HepG2 (cell line): ENCODE measurements around the gene AHSP. TPM values are rescaled to one million over a fixed set of nuclear protein-coding genes. Genes with fewer than 3 reads are reported as not detected.

ENCODE experiments used
- BHLHE40 ChIP-seq: IDR thresholded peaks from 2 replicates; pipeline ENCODE4 v1.6.1; 2011; ENCODE audit warnings: low read length, improper control_type of control experiment
- GATAD1 ChIP-seq: IDR thresholded peaks from 2 replicates; pipeline ENCODE4 v1.6.1; 2016; ENCODE audit warnings: missing genetic modification reagents, missing compliant biosample characterization
- PITX1 ChIP-seq: sonication (generic); formaldehyde crosslinking; IDR thresholded peaks from 2 replicates; pipeline ENCODE4 v1.5.1; 2020; ENCODE audit warnings: mild to moderate bottlenecking, missing genetic modification reagents
- STAT5B ChIP-seq: sonication (generic); formaldehyde crosslinking; IDR thresholded peaks from 2 replicates; pipeline ENCODE4 v1.4.0; 2020; ENCODE audit warnings: missing genetic modification reagents
- TBX3 ChIP-seq: fragments of 450-650 bp; IDR thresholded peaks from 2 replicates; pipeline ENCODE4 v1.6.1; 2017; ENCODE audit warnings: antibody characterized with exemption, mild to moderate bottlenecking, inconsistent platforms, borderline replicate concordance
- TEAD2 ChIP-seq: sonication (generic); formaldehyde crosslinking; IDR thresholded peaks from 2 replicates; pipeline ENCODE4 v1.9.0; 2021; ENCODE audit warnings: missing genetic modification reagents
- XBP1 ChIP-seq: sonication (generic); formaldehyde crosslinking; IDR thresholded peaks from 2 replicates; pipeline ENCODE4 v1.5.0; 2020; ENCODE audit warnings: missing genetic modification reagents
- ZC3H13 ChIP-seq: sonication (generic); formaldehyde crosslinking; IDR thresholded peaks from 2 replicates; pipeline ENCODE4 v1.8.1; 2023; ENCODE audit warnings: mild to moderate bottlenecking, missing genetic modification reagents, moderate library complexity
- ZNF260 ChIP-seq: sonication (generic); formaldehyde crosslinking; IDR thresholded peaks from 2 replicates; pipeline ENCODE4 v1.4.0; 2020; ENCODE audit warnings: missing genetic modification reagents, low read depth, mild to moderate bottlenecking, borderline replicate concordance
- ZNF263 ChIP-seq: sonication (generic); formaldehyde crosslinking; IDR thresholded peaks from 2 replicates; pipeline ENCODE4 v1.4.0; 2020; ENCODE audit warnings: missing genetic modification reagents
- ZNF577 ChIP-seq: sonication (generic); formaldehyde crosslinking; IDR thresholded peaks from 2 replicates; pipeline ENCODE4 v1.4.0; 2020; ENCODE audit warnings: mild to moderate bottlenecking, low read depth, missing genetic modification reagents, borderline replicate concordance
- ZNF777 ChIP-seq: sonication (generic); formaldehyde crosslinking; IDR thresholded peaks from 2 replicates; pipeline ENCODE4 v1.4.0; 2020; ENCODE audit warnings: missing genetic modification reagents
- polyA plus RNA-seq, 8 experiments: library from polyadenylated mRNA; depleted of rRNA in 3 of 8; stranded (reverse) in 7 of 8; unstranded in 1 of 8; fragments of >200 nt; fragmentation: Illumina TruSeq in 4 of 8; extraction: Trizol in 4 of 8; gene quantifications; 2 replicates each; pipeline versions ENCODE4 v1.2.1 to v1.2.3, GENCODE V29; 2011 to 2016; ENCODE audit warnings: low read depth in 4 of 8, missing spikeins in 1 of 8, mixed read lengths in 1 of 8; ENCODE audit not compliant: insufficient read depth in 1 of 8
- total RNA-seq, 5 experiments: library from RNA; depleted of rRNA; stranded (reverse); fragments of >200 nt; fragmentation: Illumina TruSeq; extraction: Trizol; gene quantifications; 2 replicates each; pipeline ENCODE4 v1.2.3, GENCODE V29; 2016; ENCODE audit warnings: low read depth in 1 of 5
- TF ChIP-seq, protein P1 (sequence below): sonication (generic); formaldehyde crosslinking; IDR thresholded peaks from 2 replicates; pipeline ENCODE4 v1.5.0; 2020; ENCODE audit warnings: missing genetic modification reagents, mild to moderate bottlenecking, borderline replicate concordance
- TF ChIP-seq, protein P2 (sequence below): IDR thresholded peaks from 2 replicates; pipeline ENCODE4 v1.6.1; 2016
- TF ChIP-seq, protein P3 (sequence below): sonication (generic); formaldehyde crosslinking; IDR thresholded peaks from 2 replicates; pipeline ENCODE4 v1.8.0; 2022; ENCODE audit warnings: mild to moderate bottlenecking, missing genetic modification reagents, borderline replicate concordance
- TF ChIP-seq, protein P4 (sequence below): IDR thresholded peaks from 2 replicates; pipeline ENCODE4 v1.6.1; 2016; ENCODE audit warnings: missing biosample characterization, missing genetic modification reagents, low read depth
- TF ChIP-seq, protein P5 (sequence below): sonication (generic); formaldehyde crosslinking; IDR thresholded peaks from 2 replicates; pipeline ENCODE4 v1.5.1; 2020; ENCODE audit warnings: mild to moderate bottlenecking, missing genetic modification reagents, moderate library complexity
- TF ChIP-seq, protein P6 (sequence below): sonication (generic); formaldehyde crosslinking; IDR thresholded peaks from 2 replicates; pipeline ENCODE4 v1.4.0; 2020; ENCODE audit warnings: low read depth, missing genetic modification reagents

AHSP gene
- total and polyA plus RNA-seq, 2 of the 13 experiments (the other 11 are each of a cell fraction or from before 2014, with no cell fraction given) = not detected

DNA sequence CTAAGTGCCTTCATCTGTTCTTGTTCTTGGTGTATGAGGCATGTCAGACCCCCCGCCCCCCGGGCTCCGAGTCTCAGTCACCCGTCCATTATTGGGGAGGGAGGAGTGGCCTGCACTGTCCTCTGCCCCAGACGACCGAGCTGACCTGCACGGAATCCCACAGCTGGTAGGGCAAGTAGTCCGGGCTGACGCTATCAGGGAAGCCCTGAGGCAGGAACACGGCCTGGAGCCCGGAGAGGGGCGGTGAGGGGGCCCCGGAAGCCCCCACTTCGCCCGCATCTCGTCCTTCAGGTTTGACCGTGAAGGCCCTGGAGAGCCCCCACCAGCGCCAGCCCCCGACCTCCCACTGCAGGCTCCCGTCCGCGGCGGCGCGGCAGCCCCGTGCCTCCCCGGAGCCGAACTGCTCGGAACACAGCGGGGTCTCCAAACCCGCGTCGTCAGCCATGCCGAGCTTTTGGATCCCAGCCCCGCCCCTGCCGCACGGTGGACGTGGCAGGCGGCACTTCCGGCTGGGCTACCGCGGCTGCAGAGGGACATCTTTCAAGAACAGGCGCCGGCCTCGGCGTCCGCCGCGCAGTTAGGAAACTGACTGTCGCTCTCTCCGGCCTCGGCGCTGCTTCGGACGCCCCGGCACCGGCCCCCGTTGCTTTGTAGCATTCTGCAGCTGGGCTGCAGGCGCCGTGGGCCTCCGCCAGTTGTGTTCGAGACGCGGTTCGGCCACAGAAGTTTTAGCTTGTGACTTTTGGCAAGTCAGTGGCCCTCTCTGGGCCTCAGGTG, 19.6 kb upstream of the AHSP start, which contains the start of gene RUSF1 (continued):
- TF ChIP-seq, protein P1, sequence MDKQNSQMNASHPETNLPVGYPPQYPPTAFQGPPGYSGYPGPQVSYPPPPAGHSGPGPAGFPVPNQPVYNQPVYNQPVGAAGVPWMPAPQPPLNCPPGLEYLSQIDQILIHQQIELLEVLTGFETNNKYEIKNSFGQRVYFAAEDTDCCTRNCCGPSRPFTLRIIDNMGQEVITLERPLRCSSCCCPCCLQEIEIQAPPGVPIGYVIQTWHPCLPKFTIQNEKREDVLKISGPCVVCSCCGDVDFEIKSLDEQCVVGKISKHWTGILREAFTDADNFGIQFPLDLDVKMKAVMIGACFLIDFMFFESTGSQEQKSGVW (CRISPR knock-in tag) = no peak
- TF ChIP-seq TBX3 (no peak), ZNF577 (CRISPR knock-in tag) (no peak), ZNF260 (CRISPR knock-in tag) (no peak), GATAD1 (peak; percentile 98), ZNF263 (CRISPR knock-in tag) (peak; percentile 7; the same call in 1 of the 2 replicates), TEAD2 (CRISPR knock-in tag) (peak; percentile 78; the same call in 1 of the 2 replicates), STAT5B (CRISPR knock-in tag) (peak; percentile 96), PITX1 (peak; percentile 63), XBP1 (CRISPR knock-in tag) (peak; percentile 84), ZC3H13 (CRISPR knock-in tag) (peak; percentile 84; the same call in 1 of the 2 replicates), BHLHE40 (peak; percentile 69), ZNF777 (CRISPR knock-in tag) (peak; percentile 77)
- TF ChIP-seq, protein P2, sequence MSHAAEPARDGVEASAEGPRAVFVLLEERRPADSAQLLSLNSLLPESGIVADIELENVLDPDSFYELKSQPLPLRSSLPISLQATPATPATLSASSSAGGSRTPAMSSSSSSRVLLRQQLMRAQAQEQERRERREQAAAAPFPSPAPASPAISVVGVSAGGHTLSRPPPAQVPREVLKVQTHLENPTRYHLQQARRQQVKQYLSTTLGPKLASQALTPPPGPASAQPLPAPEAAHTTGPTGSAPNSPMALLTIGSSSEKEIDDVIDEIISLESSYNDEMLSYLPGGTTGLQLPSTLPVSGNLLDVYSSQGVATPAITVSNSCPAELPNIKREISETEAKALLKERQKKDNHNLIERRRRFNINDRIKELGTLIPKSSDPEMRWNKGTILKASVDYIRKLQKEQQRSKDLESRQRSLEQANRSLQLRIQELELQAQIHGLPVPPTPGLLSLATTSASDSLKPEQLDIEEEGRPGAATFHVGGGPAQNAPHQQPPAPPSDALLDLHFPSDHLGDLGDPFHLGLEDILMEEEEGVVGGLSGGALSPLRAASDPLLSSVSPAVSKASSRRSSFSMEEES = peak; percentile 69
- TF ChIP-seq, protein P3, sequence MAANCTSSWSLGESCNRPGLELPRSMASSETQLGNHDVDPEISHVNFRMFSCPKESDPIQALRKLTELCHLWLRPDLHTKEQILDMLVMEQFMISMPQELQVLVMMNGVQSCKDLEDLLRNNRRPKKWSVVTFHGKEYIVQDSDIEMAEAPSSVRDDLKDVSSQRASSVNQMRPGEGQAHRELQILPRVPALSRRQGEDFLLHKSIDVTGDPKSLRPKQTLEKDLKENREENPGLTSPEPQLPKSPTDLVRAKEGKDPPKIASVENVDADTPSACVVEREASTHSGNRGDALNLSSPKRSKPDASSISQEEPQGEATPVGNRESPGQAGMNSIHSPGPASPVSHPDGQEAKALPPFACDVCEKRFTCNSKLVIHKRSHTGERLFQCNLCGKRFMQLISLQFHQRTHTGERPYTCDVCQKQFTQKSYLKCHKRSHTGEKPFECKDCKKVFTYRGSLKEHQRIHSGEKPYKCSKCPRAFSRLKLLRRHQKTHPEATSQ (CRISPR knock-in tag) = no peak; the same call in 1 of the 2 replicates
- TF ChIP-seq, protein P4, sequence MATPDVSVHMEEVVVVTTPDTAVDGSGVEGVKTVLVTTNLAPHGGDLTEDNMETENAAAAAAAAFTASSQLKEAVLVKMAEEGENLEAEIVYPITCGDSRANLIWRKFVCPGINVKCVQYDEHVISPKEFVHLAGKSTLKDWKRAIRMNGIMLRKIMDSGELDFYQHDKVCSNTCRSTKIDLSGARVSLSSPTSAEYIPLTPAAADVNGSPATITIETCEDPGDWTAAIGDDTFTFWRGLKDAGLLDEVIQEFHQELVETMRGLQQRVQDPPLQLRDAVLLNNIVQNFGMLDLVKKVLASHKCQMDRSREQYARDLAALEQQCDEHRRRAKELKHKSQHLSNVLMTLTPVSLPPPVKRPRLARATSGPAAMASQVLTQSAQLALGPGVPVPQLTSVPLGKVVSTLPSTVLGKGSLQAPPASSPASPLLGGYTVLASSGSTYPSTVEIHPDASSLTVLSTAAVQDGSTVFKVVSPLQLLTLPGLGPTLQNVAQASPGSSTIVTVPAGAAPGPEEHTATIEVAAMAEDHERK (CRISPR knock-in tag) = peak; percentile 88
- TF ChIP-seq, protein P5, sequence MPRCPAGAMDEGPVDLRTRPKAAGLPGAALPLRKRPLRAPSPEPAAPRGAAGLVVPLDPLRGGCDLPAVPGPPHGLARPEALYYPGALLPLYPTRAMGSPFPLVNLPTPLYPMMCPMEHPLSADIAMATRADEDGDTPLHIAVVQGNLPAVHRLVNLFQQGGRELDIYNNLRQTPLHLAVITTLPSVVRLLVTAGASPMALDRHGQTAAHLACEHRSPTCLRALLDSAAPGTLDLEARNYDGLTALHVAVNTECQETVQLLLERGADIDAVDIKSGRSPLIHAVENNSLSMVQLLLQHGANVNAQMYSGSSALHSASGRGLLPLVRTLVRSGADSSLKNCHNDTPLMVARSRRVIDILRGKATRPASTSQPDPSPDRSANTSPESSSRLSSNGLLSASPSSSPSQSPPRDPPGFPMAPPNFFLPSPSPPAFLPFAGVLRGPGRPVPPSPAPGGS (CRISPR knock-in tag) = peak; percentile 84
- TF ChIP-seq, protein P6, sequence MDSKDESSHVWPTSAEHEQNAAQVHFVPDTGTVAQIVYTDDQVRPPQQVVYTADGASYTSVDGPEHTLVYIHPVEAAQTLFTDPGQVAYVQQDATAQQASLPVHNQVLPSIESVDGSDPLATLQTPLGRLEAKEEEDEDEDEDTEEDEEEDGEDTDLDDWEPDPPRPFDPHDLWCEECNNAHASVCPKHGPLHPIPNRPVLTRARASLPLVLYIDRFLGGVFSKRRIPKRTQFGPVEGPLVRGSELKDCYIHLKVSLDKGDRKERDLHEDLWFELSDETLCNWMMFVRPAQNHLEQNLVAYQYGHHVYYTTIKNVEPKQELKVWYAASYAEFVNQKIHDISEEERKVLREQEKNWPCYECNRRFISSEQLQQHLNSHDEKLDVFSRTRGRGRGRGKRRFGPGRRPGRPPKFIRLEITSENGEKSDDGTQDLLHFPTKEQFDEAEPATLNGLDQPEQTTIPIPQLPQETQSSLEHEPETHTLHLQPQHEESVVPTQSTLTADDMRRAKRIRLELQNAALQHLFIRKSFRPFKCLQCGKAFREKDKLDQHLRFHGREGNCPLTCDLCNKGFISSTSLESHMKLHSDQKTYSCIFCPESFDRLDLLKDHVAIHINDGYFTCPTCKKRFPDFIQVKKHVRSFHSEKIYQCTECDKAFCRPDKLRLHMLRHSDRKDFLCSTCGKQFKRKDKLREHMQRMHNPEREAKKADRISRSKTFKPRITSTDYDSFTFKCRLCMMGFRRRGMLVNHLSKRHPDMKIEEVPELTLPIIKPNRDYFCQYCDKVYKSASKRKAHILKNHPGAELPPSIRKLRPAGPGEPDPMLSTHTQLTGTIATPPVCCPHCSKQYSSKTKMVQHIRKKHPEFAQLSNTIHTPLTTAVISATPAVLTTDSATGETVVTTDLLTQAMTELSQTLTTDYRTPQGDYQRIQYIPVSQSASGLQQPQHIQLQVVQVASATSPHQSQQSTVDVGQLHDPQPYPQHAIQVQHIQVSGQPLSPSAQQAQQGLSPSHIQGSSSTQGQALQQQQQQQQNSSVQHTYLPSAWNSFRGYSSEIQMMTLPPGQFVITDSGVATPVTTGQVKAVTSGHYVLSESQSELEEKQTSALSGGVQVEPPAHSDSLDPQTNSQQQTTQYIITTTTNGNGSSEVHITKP = peak; percentile 84
